T-helper 22 cell (primary cell): Measurements from ENCODE around the gene ABI3.

Experiments
- DNase-seq: peaks from one replicate; pipeline ENCODE4 v3.0.0-alpha.2; 2020; ENCODE audit warnings: low read depth

The ABI3 gene

GRCh38 chr17:49197346-49197998 lies 13.0 kb upstream of the ABI3 start:
- no peak for DNase-seq

DNA sequence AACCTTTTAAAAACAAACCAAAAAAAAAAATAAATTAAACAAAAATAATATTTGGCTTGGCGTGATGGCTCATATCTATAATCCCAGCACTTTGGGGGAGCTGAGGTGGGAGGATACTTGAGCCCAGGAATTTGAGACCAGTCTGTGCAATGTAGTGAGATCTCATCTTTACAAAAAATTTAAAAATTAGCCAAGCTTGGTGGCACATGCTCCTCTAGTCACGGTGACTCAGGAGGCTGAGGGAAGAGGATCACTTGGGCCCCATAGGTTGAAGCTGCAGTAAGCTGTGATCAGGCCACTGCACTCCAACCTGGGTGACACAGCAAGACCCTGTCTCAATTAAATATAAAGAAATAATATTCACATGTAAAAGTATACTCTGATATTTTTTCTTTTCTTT lies 12.3 kb upstream of the ABI3 start:
- no peak for DNase-seq

GRCh38 chr17:49200423-49201083 lies 10.0 kb upstream of the ABI3 start:
- DNase-seq: no peak

DNA sequence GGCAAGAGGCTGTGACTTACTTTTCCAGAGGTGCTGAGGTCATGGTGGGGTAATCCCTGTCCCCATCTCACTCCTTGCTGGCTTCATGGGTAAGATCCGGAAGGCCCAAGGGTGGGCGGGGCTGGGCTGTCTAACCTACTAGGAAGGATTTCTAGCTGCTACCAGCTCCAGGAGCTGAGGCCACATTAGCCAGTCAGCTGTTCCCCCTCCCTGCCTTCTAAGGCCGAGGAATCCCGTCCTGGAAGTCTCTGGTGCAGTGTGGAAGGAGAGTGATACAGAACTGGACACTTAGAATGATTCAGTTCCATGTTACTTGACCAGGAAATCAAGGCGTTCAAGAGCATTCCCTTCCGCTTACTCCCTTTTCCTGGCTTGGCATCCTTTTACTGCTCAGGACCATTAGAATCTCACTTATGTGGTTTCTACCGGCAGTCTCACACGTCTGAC lies 9.0 kb upstream of the ABI3 start:
- DNase-seq: no peak

- DNase-seq: no peak
Measured at GRCh38 chr17:49203796-49204195, 6.7 kb upstream of the ABI3 start.

GRCh38 chr17:49204516-49204915 lies 6.0 kb upstream of the ABI3 start:
- DNase-seq: no peak

GRCh38 chr17:49209061-49209571 lies 1.4 kb upstream of the ABI3 start:
- DNase-seq: no peak

DNA sequence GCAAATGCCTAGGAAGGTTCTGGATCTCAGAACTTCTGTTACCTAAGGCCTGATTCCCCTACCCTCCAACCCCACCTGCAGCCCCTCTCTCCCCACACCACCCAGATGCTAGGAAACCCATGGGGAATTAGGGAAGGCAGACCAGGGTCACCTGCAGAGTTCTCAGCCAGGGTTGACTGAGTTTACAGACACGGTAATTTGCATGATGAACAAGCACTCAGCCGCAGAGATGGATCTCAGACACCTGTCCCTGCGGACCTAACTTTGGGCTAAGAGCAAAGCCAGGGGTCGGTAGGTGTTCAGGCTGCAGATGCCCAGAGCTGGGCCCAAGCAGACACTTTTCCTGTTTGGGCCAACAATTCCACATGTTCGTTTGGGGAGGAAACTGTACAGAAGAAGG lies 2.9 kb downstream of the ABI3 start:
- DNase-seq: no peak

GRCh38 chr17:49213847-49214246 lies 3.3 kb downstream of the ABI3 start:
- DNase-seq: no peak

DNA sequence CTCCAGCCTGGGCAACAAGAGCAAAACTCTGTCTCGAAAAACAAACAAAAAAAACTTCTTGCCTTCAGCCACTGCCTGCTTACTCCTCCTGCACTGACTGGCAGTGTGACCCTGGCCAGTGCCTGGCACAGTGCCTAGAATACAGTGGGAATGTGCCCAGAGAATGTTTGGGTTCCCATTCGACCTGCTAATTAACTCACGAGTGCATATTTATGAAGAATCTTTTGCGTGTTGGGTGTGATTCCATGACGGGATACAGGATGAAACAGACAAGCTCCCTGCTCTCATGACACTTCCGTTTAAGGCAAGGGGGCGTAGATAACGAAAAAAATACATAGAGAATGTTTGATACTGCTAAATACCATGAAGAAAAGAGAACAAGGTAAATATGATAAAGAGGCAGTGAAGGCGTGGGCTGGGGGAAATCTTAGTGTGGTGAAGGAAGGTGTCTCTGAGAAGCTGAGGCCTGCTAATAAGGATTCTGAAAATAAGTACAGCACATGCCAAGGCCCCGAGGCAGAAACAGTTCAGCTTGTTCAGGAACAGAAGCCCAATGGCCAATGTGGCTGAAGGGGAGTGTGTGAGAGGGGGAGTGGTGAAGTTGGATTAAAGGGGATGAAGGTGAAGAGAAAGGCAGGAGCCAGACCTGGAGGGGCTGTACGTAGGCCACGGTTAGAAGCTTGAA lies 4.3 kb downstream of the ABI3 start:
- no peak for DNase-seq

DNA sequence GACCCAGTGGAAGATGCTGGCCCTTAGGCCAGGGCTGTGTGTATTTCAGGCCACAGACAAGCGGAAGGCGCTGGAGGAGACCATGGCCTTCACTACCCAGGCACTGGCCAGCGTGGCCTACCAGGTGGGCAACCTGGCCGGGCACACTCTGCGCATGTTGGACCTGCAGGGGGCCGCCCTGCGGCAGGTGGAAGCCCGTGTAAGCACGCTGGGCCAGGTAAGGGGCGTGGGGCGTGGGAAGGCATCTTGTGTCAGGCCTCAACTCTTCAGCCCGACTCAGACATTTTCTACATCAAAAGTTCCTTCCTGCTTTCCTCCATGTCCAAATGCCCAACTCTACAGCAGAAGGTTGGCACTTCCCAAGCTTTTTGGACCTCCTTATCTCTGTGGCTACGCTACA lies 6.0 kb downstream of the ABI3 start:
- no peak for DNase-seq

DNA sequence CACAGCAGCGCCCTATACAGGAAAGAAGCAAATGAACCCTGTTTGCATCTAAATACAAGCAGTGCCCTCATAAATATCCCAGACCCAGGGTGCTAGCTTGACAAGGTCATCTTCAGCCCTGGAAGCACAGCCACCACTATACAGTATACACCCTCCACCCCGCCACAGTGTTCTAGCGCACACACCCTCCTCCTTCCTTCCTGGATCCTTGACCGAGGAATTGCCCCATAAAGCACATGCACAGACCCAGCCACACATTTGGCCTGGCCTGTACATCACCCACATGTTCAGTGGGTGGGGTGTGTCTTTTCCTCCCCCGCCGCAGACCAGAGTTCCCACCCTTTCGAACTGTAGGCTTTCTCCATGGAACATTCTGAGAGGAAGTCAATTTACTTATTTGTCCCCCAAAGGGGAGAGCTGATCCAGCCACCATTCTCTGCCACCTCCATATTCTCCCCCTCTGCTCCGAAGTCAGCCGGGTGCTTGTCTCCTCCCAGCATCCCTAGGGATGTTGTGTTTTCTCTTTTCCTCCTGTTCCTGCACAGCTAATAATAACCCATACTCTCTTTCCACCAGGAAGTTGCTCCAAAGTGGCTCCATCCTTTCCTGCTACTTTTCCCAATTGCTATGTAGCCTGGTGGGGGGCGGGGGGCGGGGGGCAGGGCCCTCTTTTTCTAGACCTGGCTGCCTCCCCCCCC lies 6.6 kb downstream of the ABI3 start:
- DNase-seq: no peak

- peak; percentile 56 for DNase-seq
Measured at GRCh38 chr17:49217651-49218413, 7.3 kb downstream of the ABI3 start.

GRCh38 chr17:49218941-49219913 lies 8.7 kb downstream of the ABI3 start:
- no peak for DNase-seq

DNA sequence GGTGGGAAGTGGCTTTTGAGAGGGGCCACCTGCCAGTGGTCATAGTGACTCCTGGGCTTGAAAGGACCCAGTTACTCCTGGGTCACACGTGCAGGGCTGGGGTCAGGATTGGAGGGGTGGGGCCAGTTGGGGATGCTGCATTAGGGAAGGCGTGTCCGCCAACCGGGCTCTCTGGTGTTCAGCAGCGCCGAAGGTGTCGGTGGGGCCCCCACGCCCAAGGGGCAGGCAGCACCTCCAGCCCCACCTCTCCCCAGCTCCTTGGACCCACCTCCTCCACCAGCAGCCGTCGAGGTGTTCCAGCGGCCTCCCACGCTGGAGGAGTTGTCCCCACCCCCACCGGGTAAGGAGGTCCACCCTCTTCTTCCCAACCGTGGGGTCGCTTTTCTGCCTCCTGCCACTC lies 9.5 kb downstream of the ABI3 start:
- no peak for DNase-seq

DNA sequence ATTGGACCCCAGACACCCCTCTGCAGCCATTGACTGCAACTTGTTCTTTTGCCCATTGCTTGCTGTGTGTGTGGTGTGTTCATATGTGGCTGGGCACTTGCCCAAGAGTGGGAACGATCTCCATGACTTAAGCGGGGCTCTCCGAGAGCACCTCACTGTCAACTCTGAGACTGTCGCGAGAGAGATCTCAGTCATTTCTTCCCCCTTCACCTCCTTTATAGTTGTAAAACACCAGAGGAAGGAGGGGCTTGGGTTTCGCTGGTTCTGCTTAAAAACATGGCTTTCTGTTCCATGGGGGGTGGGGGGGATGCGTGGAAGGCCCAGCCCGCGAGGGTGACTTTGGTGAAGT lies 12.6 kb downstream of the ABI3 start:
- no peak for DNase-seq

DNA sequence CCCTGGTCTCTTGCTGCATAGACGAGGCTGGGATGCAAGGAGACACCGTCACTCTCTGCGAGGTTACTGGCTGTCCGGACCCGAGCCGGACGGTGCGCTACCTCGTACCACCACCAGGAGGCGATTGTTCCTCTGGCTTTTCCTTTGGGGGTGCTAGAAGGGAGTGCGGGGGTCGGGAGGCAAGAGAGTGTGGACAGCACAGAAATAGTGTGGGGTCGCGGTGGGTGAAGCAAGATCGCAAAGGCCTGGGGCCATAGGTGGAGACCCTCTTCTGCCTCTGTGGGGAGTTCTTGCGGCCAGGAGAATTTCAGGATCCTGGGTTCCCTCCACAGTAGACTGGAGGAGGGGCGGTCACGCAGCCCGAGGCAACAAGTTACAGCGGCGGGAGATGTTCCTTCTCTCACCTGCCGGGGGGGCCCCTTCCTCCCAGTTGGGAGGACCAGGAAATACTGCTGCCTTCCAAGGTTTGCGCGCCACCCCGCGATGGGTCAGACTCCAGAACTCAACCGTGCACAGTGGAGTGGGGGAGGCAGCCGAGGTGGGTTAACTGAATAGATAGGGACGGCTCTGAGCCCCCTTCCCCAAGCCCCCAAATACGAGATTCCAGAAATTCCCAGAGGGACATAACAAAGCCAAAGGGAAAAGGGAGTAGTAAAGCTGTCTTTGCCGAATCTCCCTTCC lies 13.2 kb downstream of the ABI3 start:
- DNase-seq: peak; percentile 19

DNA sequence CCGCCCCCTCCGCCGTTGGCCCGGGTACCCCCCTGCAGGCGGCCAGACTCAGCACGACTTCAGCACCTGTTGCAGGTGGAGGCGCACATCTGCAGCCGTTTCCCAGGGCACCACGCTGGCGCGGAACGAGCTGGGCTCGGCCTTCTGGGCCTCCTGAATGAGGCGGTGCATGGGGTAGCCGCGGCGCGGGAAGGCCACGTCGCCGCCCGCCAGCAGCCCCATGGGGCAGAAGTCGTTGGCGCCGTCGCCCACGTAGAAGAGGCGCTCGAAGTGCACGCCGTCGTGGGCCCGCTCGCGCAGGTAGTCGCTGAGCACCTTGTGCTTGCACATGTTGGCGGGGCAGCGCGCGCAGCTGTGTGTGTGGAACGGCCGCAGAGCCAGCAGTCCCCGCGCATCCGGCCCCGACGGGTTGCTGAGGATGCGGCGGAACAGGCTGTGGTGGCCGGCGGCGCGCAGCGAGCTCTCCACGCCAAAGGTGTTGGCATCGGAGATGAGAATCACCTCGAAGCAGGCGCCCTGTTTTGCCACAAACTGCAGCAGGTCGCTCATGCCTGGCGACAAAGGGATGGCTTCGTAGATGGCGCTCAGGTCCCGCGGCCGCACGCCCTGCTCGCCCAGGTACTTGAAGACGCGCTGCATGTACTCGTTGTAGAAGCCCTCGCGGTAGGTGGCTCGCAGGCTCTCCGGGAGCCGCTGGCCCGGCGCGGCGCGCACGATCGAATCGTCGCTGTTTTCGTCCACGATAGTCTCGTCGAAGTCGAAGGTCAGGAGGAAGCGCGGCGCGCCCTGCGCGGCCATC lies 13.9 kb downstream of the ABI3 start:
- DNase-seq: peak; percentile 15

- no peak for DNase-seq
Measured at GRCh38 chr17:49224997-49225337, 14.5 kb downstream of the ABI3 start.
